COLO668 (cell line): ENCODE data around the gene BRAT1.

Source experiments
- DNase-seq: peaks from one replicate; lab custom pipeline; 2025; ENCODE audit not compliant: unreplicated experiment; lab: John Stamatoyannopoulos, UW

The BRAT1 gene

DNA sequence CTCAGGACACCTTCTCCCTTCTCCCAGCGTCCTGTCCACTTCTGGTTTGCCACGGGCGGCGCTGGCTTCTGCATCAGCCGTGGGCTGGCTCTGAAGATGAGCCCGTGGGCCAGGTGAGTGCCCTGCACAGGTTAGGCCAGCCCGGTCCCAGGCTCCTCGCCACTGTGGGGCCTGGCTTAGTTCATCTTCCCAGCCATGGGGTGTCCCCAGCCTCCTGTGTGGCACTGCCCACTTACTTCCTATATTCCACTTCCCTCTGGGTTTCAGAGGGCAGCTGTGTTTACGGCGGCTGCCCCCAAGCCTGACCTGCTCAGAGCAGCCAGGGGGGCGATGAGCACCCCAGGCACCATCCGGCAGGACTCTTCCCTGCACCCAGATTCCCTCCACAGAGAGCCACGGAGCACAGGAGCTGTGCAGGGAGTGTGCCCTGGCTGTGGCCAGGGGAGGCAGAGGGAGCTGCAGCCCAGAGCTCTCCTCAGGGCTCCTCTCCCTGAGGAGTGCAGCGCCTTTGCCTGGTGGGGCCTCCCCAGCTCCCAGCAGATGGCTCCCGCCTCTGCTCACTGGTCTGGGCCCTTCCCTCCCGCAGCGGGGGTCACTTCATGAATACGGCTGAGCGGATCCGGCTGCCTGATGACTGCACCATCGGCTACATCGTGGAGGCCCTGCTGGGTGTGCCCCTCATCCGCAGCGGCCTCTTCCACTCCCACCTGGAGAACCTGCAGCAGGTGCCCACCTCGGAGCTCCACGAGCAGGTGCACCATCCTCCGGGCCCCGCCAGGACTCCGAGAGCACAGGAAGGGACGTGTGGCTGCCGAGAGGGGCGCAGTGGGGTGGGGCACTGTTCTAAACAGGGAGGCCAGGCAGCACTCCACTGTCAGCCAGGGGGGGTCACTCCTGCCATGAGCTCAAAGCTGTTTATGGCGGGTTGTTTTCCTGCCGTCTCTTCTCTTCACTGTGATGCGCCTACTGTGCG, 29.4 kb downstream of the BRAT1 start:
- DNase-seq = peak; percentile 98

DNA sequence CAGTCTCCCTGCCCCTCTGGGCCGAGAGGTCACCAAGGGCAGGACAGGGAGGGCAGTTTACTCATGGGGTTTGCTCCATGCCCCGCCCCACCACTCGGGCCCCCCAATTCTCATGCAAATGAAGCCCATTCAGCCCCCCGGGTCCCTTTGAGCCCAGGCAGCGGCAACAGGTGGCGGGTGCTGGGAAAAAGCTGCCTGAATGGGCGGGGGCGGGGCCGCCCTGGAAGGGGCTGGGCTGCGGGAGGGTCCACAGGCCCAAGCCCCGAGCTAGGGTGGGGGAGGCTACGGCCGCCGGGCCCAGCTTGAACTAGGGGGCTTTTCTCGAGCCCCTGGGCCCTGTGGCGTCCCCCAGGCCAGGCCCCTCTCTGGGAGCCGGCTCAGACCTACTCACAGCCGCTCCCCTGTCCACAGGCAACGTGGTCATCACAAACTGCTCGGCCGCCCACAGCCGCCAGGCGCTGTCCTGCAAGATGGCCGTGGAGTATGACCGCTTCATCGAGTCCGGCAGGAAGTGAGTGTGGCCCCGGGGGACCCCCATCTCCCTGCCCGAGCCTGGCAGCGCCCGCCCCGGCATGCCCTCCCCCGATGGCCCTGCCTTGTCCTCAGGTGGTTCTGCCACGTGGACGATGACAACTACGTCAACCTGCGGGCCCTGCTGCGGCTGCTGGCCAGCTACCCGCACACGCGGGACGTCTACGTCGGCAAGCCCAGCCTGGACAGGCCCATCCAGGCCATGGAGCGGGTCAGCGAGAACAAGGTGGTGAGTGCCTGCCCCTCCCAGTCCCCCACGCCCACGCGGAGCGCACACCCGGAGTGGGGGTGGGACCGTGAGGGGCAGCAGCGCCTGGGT, 30.3 kb downstream of the BRAT1 start:
- peak; percentile 92 for DNase-seq

DNA sequence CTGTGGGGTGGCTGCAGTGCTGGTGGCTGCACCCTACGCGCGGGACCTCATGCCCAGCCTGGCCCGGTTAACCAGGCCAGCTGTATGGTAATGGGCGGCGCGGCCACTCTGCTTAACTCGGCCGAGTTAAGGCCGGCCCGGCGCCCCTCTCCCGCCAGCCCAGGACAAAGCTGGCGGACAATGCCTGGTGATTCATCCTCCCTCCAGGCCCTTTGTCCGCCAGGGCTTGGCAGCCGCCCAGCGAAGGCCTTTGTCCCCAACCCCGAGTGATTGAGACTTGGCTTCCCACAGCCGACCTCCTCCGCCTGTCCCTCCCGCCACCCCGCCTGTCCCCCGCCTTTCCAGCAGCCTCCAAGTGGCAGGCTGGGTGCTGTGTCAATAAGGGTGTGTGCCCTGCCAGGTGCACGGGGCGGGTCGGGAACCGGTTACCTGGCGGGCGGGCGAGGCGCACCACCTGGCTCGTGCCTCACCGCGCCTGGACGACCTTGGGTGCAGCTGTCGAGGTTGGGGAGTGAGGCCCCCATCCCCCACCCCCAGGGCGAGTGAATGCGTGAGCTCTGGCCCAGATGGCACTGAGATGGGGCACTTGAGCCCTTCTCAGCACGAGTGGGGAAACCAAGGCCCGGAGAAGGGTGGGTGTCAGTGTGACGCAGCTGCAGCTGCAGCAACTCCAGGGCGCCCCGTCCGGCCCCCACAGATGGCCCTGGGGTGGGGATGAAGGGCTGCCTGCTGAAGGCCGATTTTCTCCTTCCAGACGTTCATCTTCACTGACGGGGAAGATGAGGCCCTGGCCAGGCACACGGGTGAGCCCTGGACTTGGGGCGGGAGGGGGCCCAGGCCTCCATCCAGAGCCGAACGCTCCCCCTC, 31.1 kb downstream of the BRAT1 start:
- peak; percentile 100 for DNase-seq

DNA sequence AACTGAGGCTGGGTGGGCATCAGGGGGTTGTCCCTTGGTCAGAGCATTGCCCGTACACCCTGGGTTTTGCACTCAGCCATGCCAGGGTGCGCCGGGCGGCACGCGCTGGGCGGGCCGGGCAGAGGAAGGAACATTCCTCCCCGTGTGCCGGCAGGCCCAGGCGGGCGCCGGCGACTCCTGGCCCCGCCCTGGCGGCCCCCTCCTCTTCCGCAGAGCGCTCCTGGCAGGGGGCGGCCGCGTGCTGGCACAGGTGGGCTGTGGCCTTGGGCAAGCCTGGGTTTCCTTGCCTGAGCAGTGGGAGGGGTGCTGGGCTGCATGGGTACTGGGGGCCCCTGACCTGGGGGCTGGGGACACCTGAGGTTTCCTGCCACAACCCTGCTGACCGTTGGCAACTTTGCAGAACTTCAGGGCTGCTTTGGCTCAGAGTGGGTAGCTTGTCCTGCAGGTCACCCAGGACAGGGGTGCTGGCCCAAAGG, 31.8 kb downstream of the BRAT1 start:
- DNase-seq = peak; percentile 97

DNA sequence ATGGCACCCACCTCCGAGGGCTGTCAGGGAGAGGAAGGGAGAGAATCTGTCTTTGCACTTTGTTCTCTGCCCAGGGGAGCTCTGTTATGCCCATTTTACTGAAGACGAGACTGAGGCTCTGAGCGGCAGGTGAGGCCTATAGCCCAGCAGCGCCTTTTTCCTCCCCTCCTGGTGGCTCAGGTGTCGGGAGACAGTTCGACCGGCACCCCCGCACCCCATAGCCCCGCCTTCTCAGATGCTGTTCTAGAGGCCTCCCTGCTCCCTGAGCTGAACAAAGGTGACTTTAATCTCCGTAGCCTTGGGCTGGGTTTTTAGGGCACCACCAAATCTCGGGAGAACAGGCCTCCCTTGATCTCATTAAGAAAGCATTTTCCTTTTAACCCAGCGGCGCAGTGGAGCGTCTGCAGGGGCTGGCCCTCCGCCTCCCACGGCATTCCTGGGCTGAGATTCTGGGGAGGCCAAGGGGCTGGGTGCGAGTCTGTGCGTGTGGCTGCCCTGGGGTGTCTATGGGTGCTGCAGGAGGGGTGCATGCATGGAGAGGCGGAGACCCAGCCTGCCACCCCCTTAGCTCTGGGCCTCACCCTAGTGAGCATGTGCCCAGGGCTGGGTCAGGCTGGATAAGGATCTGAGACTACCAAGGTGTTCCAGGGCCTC, 32.4 kb downstream of the BRAT1 start:
- peak; percentile 86 for DNase-seq

DNA sequence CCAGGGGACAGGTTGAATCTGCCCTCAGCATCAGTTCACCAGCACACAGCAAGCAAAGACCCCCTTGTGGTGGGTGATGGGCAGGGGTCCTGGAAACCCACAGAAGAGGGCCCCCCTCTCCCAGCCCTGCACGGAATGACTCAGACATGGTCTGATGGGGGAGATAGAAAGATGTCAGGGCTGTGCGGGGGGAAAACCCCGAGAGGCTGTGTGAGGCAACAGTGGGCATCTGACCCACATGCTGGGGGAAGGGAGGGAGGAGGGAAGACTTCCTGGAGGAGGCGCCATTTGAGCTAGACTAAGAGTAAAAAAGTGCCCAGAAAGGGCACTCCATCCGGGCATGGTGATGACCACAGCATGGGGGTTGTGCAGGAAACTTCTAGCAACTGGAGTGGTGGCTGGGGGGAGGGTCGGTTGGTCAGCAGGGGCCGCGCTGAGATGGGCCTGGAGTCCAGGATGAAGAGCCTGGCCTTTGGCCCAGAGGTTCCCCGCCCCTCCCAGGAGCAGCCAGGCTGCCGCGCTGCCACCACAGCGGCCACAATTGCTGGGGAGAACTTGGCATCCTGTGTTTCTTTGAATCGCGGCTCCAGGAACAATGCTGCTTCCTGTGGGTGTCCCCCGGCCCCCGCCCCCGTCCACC, 33.3 kb downstream of the BRAT1 start:
- DNase-seq = no peak

DNA sequence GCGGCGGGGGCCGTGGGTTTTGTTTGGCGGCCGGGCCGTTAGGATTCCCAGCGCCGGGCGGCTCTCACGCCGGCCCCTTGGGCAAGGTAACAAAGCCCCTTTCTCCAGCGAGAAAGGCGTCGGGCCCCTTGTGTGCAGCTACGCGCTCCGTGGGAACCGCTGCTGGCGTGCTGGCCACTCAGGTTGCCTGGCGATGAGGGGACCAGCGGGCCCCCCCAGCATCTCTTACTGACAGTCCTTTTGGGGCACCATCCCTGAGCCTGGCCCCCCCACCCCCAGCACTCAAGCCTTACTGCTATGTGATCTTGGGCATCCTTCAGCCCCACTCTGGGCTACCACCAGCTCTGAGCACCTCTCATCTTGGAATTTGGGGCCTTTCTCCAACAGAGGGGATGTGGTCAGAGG, 34.0 kb downstream of the BRAT1 start:
- no peak for DNase-seq

DNA sequence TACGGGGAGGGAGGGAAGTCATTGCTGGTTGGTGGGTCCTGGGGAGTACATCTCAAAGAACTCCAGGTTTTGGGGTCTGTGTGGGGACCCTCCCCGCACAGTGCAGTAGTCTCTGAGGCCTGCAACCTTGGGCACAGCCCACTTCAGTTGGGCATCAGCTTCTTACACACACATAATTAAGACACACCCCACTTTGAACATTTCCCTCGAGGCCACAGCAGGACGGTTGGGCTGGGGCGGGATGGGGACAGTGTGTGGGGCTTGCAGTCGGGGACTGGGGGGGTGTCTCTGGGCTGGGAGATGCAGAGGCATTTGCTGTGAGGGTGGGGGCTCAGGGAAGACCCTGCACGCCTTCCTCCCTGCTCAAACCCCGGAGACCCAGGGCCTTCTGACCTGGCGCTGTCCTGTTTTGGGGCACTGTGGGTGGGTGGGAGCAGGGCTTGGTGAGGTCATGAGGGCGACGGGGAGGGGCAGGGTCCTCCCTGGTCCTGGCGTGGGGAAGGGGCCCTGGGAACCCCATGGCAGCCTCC, 34.5 kb downstream of the BRAT1 start:
- no peak for DNase-seq

DNA sequence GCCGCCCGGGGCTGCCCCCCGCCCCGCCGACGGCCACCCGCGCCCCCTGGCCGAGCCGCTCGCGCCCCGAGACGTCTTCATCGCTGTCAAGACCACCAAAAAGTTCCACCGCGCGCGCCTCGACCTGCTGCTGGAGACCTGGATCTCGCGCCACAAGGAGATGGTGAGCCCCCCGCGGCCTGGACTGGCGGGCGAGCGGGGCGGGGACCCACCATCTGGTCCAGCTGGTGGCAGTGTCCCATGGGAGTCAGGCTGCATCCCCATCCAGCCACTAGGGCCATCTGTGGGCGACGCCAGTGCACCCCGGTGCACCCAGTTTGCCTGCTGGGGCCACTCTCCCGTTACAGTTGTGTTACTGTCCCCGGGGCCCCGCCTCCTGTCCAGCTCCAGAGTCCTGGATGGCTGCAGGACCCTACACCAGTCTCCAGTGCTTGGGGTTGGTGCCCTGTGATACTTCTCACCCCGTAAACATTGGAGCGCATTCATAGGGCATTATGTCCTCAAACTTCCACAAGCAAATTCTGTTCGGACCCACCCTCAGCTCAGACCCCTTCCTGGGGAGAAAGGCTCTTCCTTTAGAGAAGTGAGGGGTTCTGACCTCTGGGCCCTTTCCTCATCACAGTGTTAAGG, 35.1 kb downstream of the BRAT1 start:
- peak; percentile 78 for DNase-seq

DNA sequence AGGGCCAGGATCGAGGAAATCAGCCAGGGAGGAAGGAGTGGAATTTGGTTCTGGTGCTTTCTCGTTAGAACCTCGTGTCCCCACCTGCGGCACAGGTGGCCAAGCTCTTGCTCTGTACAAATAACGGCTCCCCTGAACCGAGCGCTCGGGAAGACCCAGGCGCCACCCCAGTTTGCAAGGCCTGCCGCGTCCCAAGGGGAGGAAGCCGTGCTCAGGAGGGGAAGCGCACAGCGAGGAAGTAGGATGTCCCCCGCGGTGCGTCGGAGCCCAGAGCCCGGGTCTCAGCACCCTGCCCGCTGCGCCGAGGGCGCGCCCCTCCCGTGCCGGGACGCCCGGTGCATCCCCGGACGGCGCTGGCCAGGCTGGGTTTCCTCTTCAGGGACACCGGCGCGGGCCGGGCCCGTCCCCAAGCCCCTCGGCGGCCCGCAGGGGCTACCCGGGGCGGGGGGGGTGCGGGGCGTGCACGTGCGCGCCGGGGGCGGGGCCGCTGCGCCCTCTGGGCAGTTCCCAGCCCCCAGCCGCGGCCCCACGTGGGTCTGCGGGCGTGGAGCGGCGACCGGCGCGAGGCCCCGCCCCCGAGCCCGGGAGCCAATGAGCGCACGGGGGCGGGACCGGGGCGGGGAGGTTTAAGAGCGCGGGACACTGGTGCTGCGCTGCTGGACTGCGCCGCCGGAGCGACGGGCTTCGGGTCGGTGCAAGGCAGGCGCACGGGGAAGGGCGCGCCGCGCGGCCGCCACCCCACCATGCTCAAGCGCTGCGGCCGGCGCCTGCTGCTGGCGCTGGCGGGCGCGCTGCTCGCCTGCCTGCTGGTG, 36.0 kb downstream of the BRAT1 start, which contains the start of gene LFNG:
LFNG (plus strand) TSS at position 656 of the 812 bp plus-strand sequence; CDS start at position 744, 88 bp downstream.
- DNase-seq = peak; percentile 99

DNA sequence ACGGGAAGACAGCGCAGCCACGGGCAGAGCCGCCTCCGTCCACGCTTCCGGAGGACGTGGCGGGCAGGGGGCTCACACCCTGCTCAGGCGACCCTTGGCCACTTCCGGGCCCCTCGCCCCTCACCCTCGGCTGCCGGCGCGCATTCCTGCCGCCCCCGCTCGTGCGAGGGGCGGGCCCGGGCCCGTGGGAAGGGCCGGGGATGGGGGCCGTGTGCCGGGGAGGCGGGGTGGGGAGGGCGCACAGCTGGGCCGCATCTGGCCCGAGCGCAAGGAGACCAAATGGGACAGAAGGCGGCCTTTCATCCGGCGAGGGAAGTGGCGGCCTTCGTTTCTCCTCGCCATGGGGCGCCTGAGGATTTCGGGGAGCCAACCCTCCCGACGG, 36.6 kb downstream of the BRAT1 start:
- no peak for DNase-seq

DNA sequence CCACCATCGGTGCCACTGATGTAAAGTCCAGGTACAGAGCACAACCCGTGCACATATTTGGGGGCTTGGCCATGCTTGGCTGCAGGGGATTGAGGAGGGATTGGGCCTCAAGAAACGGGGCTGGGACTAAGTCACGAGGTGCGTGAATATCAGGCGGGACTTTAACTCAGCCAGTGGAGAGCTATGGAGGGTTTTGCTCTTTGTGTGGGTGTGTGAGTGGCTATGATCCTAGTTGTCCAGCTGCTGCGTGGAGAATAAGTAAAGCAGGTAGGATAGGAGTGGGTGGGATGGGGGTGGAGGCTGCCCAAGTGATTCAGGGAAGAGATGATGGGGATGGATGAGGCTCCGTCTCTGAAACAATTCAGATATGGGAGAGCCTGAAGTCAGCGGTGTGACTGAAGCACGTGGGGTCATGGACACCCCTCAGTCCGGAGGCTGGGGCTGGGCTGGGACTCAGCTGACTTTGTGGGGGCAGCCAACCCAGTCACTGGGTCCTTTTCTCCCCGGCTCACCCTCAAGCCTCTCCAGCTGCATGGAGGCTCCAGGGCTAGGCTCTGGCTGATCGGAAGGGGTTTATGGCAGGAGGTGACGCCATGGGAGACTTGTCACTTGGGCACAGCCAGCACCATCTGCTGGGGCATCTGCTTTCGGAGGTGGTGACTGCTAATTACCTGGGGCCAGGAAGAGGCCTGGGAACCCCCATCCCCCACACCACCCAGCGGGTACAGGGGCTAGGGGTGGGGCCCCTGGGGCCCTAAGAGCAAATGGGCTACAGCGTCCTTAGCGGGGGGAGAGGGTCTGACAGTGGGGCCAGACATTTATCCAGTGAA, 37.4 kb downstream of the BRAT1 start:
- peak; percentile 88 for DNase-seq

DNA sequence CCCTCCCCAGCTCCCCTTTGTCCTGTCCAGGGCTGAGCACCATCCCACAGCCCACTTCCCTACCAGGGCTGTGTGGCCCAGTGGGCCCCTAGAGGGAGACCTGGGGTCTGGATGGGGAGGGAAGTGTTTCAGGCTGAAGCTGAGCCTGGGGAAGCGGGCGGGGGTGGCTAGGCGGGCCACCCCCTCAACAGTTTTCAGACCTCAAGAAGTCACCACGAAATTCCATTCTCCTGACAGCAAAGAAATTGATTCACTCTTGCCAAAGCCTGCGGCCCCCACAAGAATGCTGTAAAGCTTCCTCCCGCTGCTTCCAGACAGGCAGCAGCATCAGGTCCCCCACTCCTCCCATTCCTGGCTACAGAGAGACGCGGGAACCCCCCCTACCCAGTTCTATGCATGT, 38.3 kb downstream of the BRAT1 start:
- DNase-seq = no peak

DNA sequence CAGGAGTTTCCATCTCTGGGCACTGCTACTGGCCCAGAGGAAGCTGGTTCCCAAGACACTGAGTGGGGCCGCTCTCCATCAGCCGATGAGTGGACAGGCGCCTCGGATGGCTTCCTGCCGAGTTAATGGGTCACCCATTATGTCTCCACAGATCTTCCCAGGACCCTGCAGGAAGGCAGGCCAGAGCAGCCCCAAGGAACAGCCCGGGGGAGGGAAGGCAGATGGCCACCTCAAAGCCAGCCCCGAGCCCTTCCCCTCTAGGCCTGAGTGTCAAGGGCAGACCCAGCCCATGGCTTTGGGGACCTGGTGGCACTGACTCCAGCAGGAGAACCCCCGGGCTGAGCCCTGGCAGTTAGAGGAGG, 39.1 kb downstream of the BRAT1 start:
- no peak for DNase-seq

DNA sequence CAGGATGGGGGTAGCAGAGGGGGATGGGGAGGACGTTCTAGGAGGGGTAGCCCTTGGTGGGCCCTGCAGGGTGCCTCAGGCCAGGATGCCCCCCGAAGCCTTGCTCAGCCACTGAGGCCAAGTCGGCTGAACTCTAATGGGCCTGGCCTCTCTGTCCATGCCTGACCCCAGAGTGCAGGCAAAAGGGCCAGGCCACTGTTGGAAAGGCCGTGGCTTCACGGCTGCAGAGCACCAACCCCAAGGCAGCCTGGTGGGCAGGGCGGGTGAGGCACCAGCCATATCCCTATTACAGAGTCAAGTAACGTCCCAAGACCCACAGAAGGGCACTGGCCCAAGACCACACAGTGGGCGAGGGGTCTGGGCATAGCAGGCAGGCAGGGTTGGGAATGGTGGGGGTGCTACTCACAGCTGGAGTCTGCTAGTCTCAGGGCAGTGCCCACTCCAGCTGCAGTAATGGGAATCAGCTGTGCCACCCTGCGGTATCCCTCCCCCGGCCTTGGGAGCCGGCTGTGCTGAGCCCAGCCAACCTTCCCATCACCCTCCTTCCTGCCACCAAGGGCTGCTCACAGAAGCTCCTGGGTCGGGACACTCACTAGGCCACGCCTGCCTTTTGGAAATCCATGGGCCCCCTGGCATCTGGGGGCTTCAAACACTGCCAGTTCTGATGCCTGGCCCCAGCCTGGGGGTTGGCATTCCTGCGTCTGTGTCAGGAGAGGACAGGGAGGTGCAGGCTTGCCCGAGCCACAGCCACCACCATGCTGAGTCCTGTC, 39.7 kb downstream of the BRAT1 start:
- no peak for DNase-seq
